22Rv1 (cell line): Measurements from ENCODE around the gene RIPOR1.
A peak's percentile ranks its signal among the peaks of the same experiment; 100 is the strongest.

Experiments used
- H3K27ac ChIP-seq: fragments of 450-650 bp; 2 replicates; pipeline ENCODE4 v1.5.1; 2017
- CTCF ChIP-seq: fragments of 450-650 bp; IDR thresholded peaks from 2 replicates; pipeline ENCODE4 v1.5.1; 2017; ENCODE audit warnings: mild to moderate bottlenecking
- ZFX ChIP-seq: fragments of 450-650 bp; IDR thresholded peaks from 2 replicates; pipeline ENCODE4 v1.6.1; 2017; ENCODE audit warnings: antibody characterized with exemption, borderline replicate concordance

Gene RIPOR1

DNA sequence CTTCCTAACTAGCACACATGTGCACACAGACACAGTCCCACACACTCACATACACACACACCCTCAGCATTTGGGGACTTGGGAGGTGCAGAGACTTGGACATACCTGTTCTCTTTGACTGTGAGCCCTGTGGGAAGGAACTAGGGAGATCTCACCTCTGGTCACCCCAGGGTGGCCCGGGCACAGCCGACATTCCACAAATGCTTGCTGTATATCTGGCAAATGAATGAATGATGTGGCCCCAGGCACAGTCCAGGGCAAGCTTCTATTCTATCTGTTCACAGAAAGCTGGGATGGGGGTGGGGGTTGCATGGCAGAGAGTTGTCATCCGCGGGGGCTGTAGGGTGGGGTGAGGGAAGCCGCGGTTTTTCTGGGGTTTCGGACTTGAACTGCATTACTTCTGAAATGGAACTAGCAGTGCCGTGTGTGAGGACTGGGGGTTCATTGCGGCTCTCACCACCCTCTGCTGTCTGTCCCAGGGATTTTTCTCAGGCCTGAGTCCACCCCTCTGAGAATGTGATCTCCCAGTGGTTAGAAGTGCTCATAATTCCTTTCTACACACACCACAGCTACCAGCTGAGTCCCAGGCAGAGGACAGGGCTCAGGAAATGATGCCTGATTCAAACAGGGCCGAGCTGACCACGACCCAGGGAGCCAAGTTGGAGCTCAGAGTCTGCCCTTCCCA is 3.3 kb upstream of the RIPOR1 start:
- no peak for TF ChIP-seq CTCF
- no peak for TF ChIP-seq ZFX
- H3K27ac ChIP-seq: peak overlapping the region; percentile 86

DNA sequence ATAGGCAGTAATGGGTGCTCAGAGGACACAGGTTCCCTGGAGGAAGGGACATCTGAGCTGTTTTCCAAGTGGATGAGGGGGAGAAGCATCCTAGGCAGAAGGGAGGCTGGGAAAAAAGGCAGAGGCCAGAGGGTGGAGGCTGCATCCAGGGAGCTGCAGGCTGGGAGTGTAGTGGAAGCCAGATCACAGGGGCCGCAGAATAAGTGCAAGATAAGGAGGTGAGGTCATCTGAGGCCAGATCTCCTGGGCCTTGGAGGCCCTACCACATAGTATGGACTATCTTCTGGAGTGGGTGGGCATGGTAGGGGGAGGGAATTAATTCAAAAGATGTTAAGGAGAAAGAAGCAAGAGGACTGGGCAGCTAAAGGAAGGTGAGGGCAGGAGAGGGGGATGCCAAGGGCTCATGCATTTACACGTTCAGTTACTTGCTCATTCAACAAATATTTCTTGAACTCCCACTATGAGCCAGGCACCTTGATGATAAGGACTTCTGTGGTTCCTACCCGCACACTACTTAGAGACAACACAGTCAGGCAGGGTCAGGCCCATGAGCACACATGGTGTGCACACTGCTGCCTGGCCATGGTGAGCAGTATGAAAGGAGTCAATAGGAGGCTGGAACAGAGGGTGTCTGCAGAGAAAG is 2.4 kb upstream of the RIPOR1 start:
- peak overlapping the region; percentile 86 for H3K27ac ChIP-seq

GRCh38 chr16:67528870-67529581 is 397 bp downstream of the RIPOR1 start:
- no peak for TF ChIP-seq ZFX
- TF ChIP-seq CTCF: no peak
- peak overlapping the region; percentile 86 for H3K27ac ChIP-seq

More for the DNA sequence above, 2.4 kb upstream of the RIPOR1 start:
- TF ChIP-seq ZFX (no peak), CTCF (no peak)

DNA sequence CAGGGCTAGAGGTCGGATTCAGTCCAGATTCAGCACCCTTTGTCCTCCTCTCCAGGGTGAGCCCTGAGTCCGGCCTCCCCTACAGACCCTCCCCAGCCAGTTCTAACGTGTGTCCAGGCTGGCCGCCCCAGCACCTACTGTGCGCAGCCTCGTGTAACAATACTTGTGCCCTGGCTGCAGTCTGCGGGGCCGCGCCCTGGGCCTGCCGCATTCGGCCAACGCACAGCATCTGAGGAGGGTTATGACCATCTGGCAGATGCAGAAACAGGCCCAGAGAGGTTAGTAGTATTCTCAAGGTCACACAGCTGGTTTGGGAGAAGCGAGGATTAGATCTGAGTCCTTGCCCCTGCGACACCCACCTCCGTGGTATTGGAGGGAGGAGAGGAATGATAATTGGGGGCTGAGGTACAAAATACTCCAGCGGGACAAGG is 968 bp downstream of the RIPOR1 start:
- TF ChIP-seq CTCF: no peak
- no peak for TF ChIP-seq ZFX
- H3K27ac ChIP-seq: peak overlapping the region; percentile 86

GRCh38 chr16:67530013-67530939 is 1.6 kb downstream of the RIPOR1 start:
- TF ChIP-seq ZFX (no peak), CTCF (no peak)
- peak overlapping the region; percentile 86 for H3K27ac ChIP-seq

- H3K27ac ChIP-seq: no peak overlapping the region
- TF ChIP-seq ZFX (no peak), CTCF (no peak)
Observed at GRCh38 chr16:67531247-67531646, 2.6 kb downstream of the RIPOR1 start.
